HG03103 (cell line): ENCODE results near the gene DSC1.
"Not testable (repeated sequence)": the region's sequence is repeated elsewhere in the genome, so short reads cannot be mapped to it uniquely, and the experiment has no call there.

Experiments used
- ATAC-seq: cut with Tn5 transposase; IDR thresholded peaks from one replicate; pipeline ENCODE4 v1.9.1; 2021; ENCODE audit warnings: low read depth; ENCODE audit not compliant: unreplicated experiment

Gene DSC1

DNA sequence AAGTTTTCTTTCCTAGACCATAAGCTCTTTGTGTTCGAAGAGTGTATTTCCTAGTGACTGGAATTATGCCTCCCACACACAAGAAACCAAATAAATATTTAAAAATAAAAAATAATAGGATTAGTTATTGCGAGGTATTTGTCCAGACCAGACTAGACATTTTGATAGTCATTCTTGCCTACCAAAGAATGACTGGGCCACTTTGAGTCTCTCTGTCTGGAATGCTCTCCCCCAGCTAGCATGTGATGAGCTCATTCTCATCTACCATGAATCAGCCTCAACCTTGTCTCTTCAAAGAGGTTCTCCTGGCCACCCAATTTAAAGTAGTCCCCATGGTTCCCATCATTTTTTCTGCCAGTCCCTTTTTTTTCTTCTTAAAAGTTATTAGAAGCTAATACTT, 13.9 kb upstream of the DSC1 start:
- no peak for ATAC-seq

DNA sequence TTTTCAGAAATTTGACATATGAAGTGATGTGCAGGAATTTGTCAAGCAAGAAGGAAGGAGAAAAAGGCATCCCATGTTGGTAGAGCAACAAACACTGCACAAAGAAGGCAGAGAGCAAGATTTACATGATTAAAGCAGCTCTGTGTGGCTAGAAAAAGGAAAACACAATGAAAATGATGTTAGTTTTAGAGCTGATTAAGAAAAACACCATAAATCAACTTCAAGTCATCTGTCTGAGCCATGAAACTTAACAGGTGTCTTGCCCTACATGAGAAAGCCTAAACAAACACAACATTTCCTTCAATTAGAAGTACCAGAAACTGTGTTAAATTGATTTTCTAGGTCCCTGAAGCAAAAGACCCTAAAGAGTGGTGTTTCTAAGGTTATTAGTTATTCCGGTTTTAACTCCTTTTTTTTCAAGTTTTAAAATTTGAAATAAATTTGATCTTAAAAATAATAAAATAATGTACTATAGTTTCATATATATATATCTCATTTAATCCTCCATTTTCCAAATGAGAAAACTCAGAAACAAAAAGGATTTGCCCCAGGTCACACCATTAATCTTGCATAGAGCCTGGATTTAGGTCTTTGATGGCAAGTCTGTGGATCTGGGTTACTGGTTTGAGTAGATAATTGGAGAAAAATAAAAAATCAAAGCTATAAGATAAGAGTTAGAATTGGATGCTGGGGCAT, 8.6 kb upstream of the DSC1 start:
- ATAC-seq = no peak

DNA sequence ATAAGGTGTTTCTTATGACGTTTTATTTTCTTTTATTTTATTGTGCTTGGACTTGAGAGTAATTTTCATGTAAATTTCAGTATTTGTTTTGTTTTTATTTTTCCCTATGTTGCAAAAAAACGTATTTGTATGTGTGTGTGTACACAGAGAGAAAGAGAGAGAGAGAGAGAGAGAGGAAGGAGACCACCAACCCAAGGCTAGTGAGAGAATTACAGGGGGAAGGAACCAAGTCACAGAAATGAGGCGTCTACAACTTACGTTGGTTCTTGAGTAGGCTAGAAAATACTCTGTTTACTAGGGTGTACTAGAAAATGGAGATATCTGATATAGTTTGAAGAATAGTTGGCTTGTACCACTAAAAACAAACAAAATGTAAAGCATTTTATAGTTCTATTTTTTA, 7.7 kb upstream of the DSC1 start:
- no peak for ATAC-seq

DNA sequence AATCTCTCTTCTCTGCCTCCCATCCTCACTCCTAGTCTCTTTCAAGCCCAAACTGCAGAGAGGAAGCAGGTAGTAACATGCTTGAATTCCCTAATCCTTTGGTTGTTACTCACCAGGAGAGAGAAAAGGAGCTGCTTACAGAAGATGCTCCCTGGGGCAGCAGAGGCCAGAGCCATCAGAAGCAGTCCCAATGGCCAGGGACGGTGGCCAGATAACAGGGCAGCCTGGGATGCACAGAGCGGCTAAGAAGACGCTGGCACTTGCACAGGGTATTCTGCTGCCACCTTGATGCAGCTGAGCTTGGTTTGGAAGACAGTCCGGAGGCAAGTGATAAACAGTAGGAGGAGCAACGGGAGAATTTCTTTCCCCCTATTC, 250 bp downstream of the DSC1 start:
- no peak for ATAC-seq

DNA sequence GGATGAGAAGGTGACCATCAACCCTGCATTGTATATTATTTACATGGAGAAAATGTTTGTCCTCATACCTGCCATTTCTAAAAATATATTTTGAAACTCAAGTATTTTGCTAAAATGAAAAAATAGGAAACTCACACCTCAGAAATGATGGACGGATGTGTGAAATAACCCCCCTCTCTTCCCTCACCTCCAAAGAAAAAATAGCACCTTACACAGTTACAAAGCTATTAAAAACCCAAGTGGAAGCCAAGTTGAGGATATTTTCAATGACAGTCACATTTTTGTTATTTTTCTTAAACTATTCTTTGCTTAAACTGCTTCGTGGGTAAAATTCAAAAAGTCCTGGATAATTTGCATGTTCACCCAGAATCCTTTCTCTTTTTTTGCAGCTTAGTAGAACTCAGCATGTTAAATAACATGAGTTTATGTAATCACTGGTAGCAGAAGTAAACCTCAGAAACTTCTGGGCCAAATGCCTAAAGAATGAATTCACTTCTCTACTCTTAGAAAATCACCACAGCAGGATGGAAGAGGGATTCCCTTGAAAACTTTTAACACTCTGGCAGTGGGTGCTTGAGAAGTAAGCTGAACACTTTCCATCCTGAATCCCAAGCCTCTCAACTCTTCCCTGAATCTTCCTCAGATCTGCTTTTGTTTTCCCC, 768 bp downstream of the DSC1 start:
- no peak for ATAC-seq

DNA sequence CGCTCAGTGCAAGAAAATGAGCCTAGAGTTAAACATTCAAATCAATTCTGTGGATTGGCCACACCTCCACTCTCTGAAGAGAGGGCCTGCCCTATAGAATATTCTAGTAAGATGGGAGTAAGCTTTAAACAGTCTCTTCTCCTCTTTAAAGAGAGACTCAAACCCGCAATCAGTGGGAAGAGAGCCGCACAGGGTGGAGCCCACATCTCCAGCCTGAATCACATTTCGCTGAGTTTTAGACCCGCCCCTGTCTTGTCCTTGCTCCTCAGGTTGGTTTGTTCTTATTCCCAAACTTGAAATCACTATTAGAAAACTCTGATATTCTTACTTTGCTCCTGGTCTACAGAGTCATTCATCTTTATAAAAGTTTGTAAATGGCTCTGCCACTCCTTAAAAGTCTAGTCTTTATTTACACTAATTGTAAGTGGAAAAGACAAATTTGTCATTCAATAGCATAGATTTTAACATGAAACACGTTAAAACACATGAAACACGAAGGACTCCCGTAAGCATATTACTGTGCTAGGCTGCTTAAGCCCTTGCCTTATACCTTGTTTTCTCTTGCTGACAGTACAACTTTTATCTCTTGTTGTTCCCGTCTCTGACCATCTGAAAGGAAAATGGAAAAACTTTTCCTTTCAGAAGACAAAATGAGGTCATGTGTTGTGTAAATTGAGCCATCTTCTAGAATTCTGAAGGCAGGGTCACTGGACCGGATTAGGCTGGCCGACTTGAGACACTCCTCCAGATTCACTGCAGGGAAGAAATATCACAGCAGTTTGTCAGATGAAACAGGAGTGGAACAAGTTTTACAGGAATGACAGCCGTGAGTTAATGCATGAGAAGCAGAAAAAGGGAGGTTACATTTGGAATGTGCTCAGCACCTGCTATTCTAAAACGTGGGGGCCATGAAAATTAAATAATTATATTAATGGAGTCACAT, 5.6 kb downstream of the DSC1 start:
- ATAC-seq = no peak

DNA sequence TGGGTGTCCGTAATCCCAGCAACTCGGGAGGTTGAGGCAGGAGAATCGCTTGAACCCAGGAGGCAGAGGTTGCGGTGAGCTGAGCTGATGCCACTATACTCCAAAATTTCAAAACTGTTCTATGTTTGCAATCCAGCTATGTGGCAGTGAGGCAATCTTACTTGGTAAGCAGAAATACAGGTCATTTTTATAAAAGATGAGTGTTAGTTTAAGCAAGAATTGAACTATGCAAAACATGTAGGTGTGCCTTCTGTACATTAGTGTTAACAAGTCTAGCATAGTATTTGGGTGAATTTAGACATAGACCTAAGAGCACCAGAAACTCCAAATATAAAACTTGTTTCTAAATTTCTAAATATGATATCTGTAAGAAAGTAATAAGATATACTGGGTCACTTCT, 7.2 kb downstream of the DSC1 start:
- ATAC-seq = no peak

DNA sequence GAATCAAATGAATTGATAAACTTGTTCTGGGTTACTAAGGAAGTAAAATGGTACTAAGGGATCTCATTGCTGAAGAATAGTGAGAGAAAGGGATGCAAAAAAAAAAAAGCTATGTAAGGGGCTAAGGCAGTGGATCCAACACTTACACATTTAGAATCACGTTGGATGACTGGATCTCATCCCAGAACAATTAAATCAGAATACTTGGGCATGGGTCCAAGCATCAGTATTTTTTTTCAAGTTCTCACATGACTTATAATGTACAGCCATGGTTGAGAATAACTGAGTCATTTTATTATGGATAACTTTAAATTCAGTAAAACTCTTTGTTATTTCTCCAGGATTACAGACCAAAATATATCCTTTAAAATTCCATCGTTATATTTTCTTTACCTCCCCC, 8.5 kb downstream of the DSC1 start:
- ATAC-seq = no peak

DNA sequence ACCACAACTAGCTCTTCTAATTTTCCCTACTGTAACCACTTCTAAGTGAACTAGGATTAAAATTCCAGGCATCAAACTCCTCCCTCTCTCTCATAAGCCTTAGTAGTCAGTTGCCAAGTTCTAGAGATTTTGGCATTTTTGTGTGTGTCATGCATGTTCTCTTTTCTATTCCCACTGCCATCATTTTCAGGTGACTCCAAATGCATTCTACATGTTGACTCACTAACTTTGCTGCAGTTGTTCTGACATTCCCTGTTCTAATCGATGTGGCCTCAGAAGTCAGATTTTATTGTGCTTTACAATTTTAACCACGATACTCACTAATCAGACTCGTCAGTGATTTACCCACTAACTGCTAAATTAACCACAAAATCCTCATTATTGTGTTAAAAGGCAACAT, 13.3 kb downstream of the DSC1 start:
- no peak for ATAC-seq

DNA sequence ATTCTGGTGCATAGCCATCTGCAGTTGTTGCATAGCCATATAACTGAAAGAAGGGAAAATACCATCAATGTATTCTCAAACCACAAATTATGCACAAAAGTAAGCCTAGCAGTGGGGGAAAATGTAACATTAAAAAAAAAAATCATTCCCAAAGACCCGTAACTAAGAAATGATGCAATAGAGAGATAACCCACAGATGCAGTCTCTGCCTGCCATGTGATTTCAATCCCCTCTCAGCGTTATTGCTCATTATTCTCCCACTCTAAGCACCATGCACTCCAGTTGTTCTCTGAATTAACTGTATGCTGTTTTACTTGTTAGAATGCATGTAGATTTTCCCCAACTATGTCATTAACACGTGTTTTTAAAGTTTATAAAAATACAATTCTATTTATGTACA, 14.1 kb downstream of the DSC1 start:
- no peak for ATAC-seq

DNA sequence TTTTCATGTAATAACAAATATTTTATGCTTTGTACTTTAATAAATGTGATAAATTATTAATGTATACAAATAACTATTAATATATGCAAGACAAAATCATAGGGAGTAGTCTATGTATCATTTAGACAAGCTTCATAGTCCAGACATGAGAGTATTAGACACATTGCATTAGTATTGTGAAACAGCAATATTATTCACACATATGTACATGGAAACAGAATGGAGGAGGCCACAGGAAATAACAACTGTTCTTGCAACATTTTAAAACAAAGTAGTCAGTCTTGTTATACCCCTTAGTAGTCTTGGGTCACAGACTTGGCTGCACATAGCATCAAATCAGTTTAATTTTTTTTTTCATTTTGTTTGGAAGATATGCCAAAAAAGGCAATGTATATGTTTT, 15.8 kb downstream of the DSC1 start:
- no peak for ATAC-seq

DNA sequence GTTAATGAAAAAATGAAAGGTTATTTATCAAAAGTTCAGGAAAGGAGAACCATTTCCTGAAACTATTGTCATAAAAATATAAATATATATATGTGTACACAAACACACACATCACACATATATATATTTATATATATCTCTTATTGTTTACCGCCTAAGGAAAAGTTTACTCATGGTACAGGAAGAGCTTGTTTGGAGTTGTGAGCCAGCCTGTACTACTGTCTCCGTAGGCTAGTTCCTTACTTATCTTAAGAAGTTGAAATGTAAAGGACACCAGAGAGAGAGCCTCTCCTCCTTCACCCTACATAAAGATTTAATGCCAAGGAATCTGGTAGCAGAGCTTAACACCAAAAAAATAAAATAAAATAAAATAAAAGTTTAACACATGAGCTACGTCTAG, 19.6 kb downstream of the DSC1 start:
- ATAC-seq = no peak

DNA sequence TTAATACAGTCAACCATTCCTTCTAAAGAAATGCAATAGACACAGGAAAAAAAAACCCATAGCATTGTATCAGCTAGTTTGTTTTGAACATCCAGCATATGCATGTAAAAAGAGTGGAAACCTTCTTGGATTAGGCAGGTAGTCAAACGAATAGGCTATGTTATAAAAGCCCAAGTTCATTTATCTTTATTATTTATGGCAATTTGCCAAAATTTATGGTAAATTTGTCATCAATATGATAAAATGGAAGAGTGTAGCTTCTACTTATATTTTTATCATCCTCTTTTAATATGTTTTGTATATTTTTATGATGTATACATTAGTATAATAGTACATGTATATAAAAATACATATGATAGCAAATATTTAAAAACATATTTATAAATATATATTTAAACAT, 23.9 kb downstream of the DSC1 start:
- ATAC-seq = no peak

DNA sequence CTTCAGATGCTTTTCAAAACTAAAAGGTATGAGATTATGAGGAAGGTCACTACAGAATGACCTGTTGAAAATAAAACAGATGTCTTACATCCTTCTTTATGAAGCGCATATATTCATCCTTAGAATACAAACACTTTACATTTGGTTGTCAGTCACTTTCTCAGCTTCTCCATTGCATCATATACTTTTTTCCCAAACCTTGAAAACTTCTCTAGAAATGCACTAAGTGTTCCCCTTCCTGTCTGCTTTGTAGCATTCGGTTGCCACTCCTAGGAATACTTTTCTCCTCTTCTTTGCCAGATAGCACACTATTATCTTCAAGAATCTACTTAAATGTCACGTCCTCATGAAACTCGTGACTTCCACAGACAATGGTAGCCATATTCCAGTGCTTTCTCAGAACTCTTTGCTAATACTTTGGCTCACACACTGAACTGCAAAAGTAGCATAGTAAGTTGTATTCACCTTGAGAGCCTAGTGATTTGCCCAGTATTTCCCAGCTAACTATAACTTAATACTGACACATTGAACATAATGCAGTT, 27.6 kb downstream of the DSC1 start:
- no peak for ATAC-seq

DNA sequence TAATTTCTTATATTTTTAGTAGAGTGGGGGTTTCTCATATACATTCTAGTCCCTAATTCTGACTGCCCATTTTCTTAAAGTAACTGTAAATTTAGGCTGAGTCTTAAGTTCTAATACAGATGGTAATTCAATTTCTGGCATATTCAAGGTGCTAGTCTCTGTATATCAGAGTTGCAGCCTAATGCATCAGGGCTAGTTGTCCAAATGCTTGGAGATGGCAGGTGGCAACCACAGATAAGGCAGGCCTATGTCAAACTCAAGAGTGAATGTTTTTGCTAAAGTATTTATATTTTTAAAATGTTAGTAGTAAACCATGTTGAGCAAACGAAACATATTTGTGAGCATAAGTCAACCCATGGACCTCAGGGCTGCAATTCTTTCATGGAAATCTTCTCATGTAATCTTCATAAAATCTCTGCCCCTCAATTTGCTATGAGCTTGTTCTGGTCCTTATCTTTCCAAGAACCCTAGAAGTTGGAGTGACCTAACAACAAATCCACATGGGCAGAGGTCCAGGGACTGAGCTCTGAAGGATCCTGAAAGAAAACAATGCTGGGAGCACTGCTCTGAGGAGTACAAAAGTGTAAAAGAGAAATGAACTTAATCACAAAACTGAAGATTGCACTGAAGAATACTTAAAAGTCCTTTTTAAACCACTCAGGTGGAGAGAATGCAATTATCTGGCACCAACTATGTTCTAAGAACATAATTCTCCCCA, 33.1 kb downstream of the DSC1 start:
- ATAC-seq = no peak

DNA sequence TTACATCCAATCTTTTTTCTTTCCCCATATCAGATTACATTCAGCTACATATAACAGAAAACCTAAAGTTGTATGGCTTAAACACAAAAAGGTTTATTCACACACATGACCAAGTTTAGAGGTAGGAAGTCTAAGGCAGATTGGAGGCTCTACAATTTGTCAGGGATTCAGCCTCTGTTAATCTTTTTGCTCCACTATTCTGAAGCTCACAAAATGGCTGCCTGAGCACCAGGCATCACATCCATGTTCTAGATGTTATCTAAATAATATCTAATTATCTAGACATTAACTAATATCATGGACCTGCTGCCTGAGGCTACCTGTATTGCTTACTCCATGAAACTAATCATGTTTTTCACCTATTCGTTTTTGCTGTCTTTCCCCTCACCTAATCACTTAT, 36.8 kb downstream of the DSC1 start:
- no peak for ATAC-seq

DNA sequence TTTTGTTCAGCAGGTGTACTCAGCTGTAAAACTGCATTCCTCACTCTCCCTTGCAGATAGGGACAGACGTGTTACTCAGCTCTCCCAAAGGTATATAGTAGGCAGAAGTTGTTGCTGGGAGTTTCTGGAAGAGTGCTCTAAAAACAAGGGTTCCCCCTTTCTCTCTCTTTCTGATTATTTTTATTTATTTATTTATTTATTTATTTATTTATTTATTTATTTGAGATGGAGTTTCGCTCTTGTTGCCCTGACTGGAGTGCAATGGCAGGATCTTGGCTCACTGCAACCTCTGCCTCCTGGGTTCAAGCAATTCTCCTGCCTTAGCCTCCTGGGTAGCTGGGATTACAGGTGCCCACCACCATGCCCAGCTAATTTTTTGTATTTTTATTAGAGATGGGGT, 39.5 kb downstream of the DSC1 start:
- not testable (repeated sequence) for ATAC-seq

DNA sequence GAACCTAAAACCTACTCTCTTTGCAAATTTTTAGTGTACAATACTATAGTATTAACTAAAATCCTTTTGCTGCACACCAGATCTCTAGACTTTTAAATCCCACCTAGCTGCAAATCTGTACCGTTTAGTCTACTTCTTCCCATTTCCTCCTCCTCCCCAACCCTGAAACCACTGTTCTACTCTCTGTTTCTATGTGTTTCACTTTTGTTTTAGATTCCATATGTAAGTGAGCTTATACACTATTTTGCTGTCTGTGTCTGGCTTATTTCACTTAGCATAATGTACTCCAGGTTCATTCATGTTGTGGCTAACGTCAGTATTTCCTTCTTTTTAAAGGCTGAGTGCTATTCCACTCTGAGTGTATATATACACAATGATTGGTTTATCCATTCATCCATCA, 42.1 kb downstream of the DSC1 start:
- ATAC-seq = no peak

DNA sequence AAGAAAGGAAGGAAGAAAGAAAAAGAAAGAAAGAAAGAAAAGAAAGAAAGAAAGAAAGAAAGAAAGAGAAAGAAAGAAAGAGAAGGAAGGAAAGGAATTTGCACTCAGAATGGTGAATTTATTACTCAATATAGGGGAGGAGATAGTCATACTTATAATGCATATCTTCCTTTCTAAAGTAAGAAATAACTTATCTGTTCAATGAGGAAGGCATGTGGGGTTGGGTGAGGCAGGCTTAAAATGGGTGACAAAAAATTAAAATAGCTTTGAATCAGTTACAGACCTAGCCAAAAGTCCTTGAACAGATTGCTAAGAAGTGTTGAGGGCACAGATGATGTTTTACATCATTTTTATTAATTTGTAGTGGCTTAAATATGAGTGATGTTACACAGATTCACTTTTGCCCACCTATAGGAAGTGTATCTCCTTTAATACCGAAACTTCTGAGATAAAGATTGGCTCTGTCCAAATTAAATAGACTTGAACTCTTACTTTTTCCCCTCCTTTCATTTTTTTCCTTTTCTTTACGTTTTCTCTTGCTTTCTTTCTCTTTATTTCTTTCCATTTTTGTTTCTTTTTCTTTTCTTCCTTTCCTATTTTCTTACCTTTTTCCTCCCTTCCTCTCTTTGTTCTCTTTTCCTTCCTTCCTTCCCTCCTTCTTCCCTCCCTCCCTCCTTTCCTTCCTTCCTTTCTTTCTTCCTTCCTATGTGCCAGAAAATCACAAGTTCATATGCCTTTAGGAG, 45.6 kb downstream of the DSC1 start:
- ATAC-seq = no peak

DNA sequence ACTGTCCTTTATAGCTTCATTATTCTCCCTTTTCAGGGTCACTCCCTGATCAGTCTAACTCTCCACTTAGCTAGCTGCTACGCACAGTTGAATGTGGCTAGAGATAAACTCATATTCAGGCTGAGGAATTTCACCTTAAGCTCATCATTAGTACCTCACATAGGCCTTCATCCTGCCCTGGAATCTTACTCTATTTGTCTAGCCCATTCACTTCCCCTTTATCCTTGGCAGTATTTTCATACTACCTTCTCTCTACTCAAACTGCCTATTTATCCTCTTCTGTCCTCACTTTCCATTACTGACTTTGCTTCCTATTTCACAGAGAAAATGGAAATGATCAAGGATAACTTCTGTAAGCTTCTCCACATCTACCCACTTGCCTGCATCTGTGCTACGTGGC, 49.9 kb downstream of the DSC1 start:
- no peak for ATAC-seq
